ENCODE results near the gene TMEM108.
A peak's percentile ranks its signal among the peaks of the same experiment; 100 is the strongest.

Gene TMEM108

DNA sequence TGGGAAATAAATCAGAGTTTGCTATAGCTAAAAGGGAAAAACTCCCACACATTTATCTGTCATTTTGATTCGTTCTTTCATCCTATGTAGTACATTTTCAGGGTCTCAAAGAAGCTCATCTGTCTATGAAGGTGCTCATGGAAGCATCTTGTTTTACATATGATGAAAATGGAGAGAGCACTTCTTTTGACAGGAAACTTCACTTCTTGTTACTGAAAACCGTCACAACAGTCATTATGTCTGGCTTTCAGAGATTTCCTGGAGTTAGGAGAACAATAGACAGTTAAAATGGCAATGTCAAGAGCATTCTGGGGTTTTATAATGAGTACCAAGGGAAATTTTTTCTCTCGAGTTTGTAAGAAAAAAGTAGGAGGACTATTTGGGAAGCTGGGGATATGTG is 83.3 kb downstream of the TMEM108 start:
- DNase-seq, result no peak

DNA sequence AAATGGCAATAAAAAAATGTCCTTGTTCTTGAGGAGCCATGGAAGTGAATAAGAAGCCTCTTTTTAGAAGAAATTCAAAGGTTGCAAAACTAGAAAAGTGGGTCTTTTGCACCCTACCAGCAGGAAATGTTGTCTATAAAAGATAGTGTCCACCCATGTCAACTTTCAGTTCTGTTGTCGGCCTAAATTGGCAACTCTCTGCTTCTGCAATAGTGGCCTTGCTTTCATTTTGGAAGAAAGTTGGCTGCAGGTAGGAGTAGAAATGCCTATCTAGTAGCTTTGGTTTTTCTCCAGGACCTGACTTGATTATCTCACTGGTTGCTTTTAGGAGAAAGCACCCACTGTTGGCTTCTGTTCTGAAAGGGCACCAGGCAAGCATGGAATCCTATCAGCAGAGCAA is 85.4 kb downstream of the TMEM108 start:
- DNase-seq, result no peak

DNA sequence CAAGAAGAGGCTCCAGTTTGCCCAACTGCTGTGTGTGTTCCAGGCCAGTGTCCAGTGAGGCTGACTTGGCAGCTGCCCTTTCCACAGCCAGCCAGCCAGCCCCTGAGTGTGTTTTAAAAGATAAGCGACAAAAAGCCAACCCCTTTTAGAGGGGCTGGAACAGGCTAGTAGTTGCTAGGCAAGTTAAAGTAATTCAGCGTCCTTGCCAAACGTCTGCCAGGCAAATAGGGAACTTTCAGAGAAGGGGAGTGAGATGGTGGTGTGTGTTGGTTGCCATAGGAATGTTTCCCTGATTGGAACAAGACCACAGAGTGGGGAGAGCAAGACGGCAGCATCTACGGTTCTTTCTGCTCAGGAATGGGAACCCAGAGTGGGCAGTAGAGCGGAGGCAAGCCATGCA is 86.3 kb downstream of the TMEM108 start:
- DNase-seq, result no peak

DNA sequence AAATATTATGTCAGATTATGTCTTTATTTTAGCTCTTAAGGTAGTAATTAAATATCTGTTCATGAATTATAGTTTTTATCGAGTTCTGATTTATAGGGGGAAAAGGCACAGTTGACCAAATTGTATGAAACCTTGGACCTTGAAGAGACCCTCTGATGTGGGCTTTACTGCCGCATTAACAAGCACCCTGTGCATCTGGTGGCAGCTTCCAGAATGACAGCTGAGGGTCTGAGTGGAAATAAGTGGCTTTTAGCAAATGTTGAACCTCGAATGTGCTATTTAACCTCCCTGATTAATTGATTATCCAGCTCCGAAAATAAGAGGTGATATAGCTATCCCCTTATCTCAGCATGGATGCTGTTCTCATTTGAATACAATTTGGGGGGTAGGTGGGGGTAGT is 87.0 kb downstream of the TMEM108 start:
- no peak for DNase-seq

DNA sequence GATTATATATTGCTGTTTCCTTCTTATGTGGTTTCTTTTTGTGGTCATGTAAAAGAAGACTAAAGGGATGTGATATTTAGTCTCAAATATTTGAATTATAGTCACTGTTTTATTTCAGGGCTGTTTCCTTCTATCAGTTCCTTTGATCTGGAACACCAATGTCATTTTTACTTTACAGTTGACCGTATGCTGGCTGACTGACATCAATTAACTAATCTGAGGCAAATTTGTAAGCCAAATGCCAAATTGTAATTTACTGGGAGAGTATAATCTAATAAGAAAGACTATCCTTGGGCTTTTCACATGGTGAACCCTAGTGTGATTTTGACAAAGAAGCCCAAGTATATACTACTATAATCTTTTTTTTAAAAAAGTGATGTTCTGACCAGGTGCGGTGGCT is 87.6 kb downstream of the TMEM108 start:
- DNase-seq, result no peak

DNA sequence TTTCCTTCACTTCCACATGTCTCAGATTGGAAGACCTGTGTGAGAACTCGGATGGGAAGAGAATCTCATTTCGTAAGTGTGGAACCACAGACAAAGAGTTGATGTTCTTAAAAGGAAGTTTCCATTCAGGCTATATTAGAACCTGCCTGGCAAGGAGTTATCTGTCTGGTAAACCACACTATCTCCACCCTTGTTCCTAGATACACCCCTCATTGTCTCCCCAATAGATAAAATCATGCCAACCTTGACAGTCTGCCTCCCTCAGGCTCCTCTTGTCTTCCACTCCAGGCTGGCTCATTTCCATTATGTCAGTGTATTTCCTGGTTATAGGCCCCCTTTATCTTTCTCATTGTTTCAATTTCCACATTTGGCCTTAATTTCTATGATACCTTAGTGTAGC is 89.2 kb downstream of the TMEM108 start:
- no peak for DNase-seq

DNA sequence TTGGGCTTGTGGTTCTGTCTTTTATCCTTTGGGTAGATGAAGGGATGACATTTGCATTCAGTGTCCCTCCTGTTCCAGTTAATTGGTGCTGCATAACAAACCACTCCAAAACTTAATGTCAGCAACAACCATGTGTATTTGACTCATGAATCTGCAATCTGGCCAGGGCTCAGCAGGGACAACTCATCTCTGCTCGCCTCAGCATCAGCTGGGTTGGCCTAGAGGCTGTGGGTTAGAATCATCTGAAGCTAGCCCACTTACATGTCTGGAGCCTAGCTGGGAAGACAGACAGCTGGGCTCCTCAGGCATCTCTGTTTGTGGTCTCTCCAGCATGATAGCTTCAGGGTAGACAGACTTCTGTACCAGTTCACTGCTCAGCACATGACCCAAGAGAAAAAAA is 92.0 kb downstream of the TMEM108 start:
- DNase-seq, result no peak

DNA sequence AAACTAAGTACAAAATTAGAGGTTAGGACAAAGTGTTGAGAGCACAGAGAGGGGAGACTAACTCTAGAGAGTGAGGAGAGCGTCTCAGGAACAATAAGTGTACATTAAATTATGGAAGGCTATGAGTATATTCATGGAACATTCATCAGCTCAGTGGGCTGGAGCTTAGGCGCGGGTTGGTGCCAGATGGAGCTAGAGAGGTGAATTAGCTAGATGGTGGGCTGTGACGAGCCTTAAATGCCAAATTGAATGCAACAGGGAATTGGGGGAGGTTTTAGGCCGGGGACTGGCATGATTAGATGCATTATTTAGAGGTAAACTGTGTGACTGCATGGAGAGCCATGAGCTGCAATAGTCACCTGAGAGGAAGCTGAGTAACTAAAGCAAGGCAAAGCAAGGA is 97.1 kb downstream of the TMEM108 start:
- no peak for DNase-seq

DNA sequence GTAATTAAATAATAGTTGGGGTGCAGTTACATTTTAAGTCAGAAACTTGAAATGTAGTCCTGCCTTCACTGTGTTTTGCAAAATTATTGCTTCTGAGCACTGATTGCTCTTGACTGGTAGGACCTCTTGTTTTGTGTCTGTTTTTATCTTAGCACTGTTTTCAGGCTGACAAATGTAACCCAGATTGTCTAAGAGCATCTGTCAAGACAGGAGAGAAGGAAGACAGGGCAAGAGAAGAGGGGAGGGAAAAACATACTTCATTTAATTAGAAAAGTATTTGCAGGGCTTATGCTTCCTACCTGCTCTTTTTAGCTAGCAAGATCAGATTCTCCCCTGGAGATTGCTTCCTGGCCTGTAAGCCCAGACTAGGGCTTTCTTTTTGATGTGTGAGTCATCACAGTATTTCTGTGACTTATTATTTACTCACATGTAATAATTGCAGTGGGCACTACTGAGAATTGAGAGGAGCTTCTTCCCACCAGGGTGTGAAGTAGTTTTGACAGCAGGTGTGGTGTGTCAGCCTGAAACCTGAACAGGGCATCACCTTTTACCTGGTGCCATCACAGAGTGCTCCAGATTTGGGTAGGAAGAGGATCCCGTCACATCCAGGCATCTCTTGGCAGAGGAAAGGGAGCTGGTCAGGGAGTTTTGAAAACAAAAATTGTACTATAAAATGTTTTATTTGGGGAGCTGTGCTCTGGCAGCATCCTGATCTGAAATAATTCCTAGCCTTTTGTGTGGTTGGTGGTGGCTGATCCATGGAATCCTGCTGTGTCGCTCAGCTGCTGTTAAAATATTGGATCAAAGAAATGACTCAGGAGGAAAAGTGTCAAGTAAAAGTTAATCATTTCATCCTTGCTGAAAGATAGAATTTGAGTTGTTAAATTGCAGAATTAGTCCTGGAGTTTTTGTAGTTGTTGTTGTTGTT is 98.2 kb downstream of the TMEM108 start:
- DNase-seq, result no peak

DNA sequence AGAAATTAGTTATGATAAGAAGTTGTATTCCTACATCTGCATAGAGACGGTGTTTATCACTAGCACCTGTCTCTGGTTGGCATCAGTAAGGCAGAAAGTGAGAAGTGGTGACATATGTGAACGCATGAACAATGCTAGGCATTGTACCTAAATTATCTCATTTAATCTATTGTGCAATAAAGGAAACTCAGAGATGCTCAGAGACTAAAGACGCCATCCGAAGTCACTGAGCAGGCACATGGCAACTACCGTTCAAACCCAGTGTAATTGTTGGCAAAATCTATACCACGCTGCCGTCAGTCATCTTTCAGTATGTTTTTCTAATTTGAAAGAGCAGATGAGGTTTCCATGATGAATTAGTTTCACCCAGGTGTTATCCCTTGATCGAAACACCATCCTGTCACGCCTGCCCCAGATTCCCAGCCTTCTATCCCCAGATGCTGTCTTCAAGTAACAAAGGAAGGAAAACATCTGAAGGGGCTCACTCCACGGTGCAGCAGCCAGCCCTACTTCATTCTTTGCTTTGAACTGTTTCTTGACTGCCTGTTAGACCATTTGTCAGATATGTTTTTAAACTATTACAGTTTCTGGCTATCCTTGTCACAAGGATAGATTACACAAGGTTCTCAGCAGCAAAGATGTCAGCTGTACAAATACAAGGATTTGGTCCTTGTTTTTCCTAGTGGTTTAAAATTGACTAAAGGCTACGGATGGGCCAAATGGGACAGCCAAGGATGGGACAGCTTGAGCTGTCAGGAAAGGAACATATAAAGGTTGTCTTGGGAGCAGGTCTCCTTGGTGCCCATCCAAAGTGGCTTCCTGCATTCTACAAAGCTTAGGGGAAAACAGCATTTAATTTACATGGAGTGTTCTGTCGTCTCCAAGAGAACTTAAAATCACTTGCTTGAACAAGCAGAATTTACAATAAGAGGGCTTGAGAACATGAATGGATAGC is 99.1 kb downstream of the TMEM108 start:
- no peak for DNase-seq

DNA sequence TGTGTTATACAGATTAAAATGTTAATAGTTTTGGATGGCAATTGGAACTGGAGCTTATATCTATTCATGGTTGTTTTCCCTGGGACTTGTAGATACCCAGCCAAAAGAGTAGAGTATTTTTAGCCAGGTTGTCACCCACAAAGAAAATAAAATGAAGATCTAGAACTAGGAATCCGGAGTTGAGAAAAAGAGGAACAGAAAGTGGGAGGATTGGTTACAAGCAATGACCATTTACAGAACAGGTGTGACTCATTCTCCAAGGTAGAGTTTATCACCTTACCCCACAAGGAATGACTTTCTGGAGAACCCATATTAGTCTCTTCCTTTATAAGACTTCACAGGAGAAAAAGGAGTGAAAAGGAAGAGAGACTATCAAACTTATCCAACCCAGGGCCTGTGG is 99.8 kb downstream of the TMEM108 start:
- no peak for DNase-seq

DNA sequence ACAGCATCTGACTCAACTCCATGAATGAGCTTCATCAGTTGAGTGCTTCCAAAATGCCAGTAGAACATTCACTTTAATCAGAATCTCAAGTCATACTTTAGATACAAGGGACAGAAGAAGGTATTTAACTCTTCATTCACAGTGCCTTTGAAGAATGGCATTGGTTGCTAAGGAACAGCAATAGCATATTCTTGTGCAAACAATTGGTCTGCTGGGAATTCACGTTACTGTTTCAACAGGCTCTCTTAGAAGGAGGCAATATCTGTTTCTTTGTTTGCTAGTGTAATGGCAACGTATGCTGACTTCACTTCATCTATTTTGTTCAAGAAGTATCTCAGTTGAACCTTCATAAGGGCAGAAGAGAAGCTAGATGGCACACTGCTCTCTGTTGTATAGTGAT is 113.9 kb downstream of the TMEM108 start:
- no peak for DNase-seq

DNA sequence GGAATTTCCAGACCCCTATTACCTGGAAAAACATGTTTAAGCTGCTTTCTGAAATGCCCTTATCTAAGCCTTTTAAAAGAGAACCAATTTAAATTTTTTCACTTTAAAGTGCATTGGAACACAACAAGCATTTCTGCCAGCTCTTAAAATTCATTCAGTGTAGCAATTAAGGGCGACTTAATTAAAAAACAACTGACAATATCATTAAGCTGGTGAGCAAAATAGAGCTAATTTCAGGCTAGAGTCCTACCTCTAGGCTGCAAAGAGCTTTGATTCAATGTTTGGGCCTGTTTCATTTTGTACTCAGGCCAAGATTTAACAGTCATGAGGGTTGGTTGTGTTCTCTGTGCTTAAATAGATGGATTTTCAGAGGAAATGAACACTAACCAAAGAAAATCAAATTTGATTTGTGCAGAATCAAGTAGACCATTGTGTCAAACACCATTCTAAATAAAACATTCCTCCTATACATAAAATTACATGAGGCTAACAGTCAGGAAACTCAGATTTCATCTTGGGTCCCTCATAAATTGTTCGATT is 114.6 kb downstream of the TMEM108 start:
- no peak for DNase-seq

DNA sequence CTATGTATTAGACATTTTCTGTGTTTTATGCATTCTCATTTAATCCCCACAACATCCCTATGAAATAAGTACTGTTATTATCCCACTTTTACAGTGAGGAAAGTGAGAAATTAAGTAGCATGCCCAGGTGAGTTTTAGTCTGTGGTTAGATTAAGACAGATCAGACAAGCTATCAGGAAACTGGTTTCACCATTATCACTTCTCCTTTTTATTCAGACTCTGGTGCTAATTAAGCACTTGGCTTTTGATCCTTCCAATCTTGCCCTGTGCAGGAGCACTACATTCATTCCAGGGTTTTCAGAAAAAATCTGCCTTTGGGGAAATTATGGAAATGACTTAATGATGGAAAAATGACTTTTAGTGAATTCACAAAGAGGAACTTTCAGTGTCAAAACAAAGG is 115.2 kb downstream of the TMEM108 start:
- DNase-seq, result no peak

DNA sequence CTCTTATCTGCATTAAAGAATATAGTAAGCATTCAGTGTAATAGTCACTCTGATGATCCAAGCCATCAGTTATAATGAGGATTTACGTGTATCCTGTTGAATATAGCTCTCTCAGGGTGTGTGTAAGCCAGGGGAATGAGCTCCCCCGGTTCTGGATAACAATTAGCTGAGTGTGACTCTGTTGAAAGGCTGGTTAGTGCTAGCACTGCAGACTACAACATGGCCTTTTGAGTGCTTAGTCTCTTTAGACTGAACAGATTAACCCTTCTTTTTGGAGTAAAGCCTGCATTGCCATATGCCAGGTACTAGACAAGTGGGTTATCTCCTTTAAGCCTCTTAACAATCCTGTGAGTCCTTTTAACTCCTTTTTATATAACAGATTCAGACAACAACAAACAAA is 119.5 kb downstream of the TMEM108 start:
- DNase-seq, result peak; percentile 99

DNA sequence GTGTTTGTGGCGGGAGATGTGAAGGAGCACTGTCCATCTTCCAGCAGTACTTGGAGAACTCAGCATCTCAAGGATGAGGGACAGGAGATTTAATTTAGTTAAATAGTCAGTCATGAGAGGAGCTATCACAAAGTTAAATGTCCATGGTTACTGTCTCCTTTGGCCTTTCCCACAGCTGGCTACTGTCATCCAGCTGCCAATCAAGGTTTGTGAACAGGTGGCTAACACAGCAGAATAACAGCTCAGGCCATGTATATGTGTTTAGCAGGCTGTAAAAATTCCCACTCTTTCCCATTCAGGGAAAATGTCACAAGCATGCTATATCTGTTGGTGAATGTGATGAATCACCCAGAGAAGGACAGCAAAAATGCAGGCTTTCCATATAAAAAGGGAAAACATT is 120.5 kb downstream of the TMEM108 start:
- DNase-seq, result no peak

DNA sequence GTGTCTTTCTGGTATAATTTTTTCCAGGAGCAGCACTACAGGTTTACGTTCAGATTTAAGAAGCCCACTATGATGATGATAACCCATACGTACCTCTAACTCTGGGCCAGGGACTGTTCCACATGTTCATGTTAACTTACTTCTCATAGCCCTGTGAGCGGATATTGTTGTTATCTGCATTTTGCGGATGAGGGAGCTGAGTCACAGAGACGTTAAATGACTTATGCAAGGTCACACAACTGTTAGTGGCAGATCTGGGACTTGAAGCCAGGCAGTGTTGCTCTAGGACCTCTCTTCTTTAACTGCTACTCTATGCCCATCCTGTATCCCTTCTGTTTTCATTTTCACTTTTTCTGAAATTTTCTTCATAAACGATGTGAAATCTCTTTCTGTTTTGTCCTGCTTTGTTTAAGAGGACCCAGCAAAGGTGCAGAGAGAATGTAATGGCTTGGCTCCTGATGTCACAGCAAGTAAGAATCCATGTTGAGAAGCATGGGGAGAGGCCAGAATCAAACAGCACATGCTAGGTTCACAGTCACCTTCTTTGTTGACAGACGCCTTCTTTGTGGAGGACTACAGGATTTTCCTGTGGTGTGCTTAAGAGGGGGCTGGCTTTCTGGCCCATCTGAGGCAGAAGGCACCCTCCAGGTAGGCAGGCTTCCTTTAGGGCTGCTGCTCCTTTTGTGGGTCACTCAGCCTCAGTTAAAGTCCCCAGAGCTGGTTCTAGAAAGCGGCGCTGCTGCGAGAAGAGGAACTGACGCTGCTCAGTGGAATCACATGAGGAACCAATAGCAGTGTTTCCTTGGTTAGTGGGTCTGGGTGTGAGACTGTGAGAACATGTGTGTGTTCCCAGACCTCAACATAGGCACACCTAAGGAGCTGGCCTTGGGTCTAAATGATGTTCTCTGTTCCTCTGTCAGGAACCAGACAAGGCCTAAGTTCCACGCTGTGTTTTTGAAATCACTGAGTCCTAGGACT is 121.6 kb downstream of the TMEM108 start:
- no peak for DNase-seq

DNA sequence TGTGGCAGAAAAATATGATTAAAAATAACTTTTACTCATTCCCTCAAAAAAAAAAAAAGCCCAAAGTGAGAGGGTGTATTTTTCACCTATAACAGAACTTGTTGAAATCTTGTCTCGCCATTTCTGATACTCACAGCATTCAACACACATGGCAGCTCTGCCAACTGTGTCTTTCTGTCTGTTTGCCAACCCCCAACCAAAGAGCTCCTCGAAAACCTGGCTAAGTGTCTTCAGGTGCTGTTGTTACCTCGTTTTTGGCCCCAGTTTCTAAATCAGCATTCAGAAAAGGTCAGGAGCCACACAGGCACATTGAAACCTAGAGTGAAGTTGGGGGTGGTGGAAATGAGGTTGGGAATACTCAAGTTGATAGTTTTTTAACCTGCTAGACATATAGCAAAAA is 123.5 kb downstream of the TMEM108 start:
- DNase-seq, result no peak

DNA sequence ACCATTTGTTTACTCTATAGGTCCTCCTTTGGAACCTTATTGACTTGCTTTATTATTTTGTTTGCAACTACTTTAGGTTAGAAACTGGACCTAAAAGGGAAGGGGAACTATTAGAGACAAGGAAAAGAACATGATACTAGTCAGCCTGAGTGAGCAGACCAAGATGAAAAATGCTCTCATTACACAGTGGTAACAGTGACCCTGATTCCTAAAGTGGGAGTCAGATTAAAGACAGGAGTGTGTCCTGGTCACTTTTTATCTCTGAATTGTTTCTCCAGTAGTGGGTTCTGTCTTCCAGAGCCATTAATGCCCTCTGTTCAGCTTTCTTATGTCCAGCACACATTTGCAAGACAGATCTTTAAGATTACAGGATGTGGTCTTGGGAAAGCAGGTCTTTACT is 124.1 kb downstream of the TMEM108 start:
- no peak for DNase-seq

DNA sequence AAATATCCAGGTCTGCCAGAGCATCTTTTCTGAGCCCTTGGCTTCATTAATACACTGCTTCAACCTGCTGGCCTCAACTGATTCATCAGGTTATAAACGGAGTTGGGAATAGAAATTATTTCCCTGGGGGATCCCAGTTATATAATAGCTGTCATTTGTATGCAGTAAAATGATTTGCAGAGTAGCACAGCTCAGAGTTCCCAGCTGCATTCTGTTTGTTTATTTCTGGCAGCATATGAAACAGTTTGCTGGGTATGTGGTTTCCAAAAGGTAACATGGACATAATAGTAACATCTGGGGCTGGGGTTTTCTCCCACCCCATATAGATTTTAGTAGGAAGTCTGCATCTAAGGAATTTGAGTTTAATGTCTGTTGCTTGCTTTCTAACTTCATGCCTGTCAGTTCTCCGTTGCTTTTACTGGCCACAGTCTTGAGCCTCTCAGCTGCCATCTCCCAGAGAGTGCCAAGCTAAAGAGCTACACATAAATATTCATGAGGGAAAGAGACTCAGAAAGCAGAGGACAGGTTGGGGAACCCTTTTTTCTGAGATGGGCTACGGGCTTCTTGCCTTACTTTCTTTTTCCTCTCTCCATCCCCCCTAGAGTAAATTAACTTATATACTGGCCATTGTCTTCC is 124.6 kb downstream of the TMEM108 start:
- DNase-seq, result no peak

DNA sequence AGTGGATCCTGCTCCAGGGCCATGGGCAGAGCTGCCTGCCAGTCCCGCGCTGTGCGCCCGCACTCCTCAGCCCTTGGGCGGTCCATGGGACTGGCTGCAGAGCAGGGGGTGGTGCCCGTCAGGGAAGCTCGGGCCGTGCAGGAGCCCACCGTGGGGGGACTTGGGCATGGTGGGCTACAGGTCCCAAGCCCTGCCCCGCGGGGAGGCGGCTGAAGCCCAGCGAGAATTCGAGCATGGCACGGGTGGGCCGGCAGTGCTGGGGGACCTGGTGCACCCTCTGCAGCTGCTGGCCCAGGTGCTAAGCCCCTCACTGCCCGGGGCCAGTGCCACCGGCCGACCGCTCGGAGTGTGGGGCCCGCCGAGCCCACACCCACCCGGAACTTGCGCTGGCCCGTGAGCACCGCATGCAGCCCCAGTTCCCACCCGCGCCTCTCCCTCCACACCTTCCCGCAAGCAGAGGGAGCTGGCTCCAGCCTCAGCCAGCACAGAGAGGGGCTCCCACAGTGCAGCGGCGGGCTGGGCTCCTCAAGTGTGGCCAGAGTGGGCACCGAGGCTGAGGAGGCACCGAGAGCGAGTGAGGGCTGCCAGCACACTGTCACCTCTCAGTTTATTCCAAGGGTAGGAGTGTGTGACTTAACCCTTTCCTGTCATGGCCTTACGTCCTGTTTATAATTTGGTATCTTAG is 129.3 kb downstream of the TMEM108 start:
- no peak for DNase-seq

All from NCI-H524 treated with DMSO at 0.1 percent for 48 hours (cell line).